H9 (cell line): ENCODE data around the gene PALD1. TPM values are rescaled to one million over a fixed set of nuclear protein-coding genes. Genes with fewer than 3 reads are reported as not detected.

ENCODE experiments used
- DNase-seq: peaks from one replicate; pipeline ENCODE4 v3.0.0-alpha.2; 2017
- H2AFZ ChIP-seq: one replicate; pipeline ENCODE4 v1.6.1; 2013; ENCODE audit warnings: mild to moderate bottlenecking, low read length, control low read depth, moderate library complexity
- H2AK5ac ChIP-seq: 2 replicates; pipeline ENCODE4 v1.6.1; 2013; ENCODE audit warnings: low read length, control low read depth, mixed read lengths; ENCODE audit not compliant: insufficient read length
- H2BK120ac ChIP-seq: one replicate; pipeline ENCODE4 v1.6.1; 2013; ENCODE audit warnings: low read depth, mild to moderate bottlenecking, low read length, control low read depth, inconsistent platforms; ENCODE audit not compliant: poor library complexity, severe bottlenecking
- H2BK12ac ChIP-seq: 2 replicates; pipeline ENCODE4 v1.6.1; 2013; ENCODE audit warnings: low read length, control low read depth, mixed read lengths, low read depth; ENCODE audit not compliant: insufficient read length
- H2BK15ac ChIP-seq: 2 replicates; pipeline ENCODE4 v1.6.1; 2013; ENCODE audit warnings: low read depth, low read length, control low read depth
- H2BK20ac ChIP-seq: one replicate; pipeline ENCODE4 v1.6.1; 2013; ENCODE audit warnings: low read depth, mild to moderate bottlenecking, low read length, control low read depth, inconsistent platforms; ENCODE audit not compliant: poor library complexity, severe bottlenecking
- H2BK5ac ChIP-seq: 2 replicates; pipeline ENCODE4 v1.6.1; 2013; ENCODE audit warnings: low read length, control low read depth, mixed read lengths; ENCODE audit not compliant: insufficient read length
- H3K14ac ChIP-seq: 2 replicates; pipeline ENCODE4 v1.6.1; 2013; ENCODE audit warnings: low read length, control low read depth; ENCODE audit not compliant: insufficient read depth
- H3K18ac ChIP-seq: 2 replicates; pipeline ENCODE4 v1.6.1; 2013; ENCODE audit warnings: low read depth, mild to moderate bottlenecking, mixed read lengths, low read length, control low read depth; ENCODE audit not compliant: insufficient read length
- H3K23ac ChIP-seq: 2 replicates; pipeline ENCODE4 v1.6.1; 2013; ENCODE audit warnings: low read length, control low read depth, mixed read lengths, low read depth; ENCODE audit not compliant: insufficient read length
- H3K23me2 ChIP-seq: 2 replicates; pipeline ENCODE4 v1.6.1; 2013; ENCODE audit warnings: low read depth, mild to moderate bottlenecking, mixed read lengths, low read length, control low read depth; ENCODE audit not compliant: insufficient read length, poor library complexity, severe bottlenecking
- H3K27ac ChIP-seq: 2 replicates; pipeline ENCODE4 v1.5.1; 2013; ENCODE audit warnings: low read length, control low read depth, mixed read lengths, low read depth; ENCODE audit not compliant: insufficient read length
- H3K27me3 ChIP-seq: 2 replicates; pipeline ENCODE4 v1.6.1; 2013; ENCODE audit warnings: low read length, control low read depth, inconsistent platforms; ENCODE audit not compliant: insufficient read depth
- H3K4ac ChIP-seq: 2 replicates; pipeline ENCODE4 v1.6.1; 2013; ENCODE audit warnings: low read depth, mild to moderate bottlenecking, control low read depth, inconsistent platforms, low read length, moderate library complexity
- H3K4me1 ChIP-seq: 2 replicates; pipeline ENCODE4 v1.6.1; 2013; ENCODE audit warnings: low read length, control low read depth, inconsistent platforms; ENCODE audit not compliant: insufficient read depth
- H3K4me2 ChIP-seq: 2 replicates; pipeline ENCODE4 v1.6.1; 2013; ENCODE audit warnings: low read length, control low read depth, mixed read lengths; ENCODE audit not compliant: insufficient read length, insufficient read depth
- H3K56ac ChIP-seq: 2 replicates; pipeline ENCODE4 v1.6.1; 2013; ENCODE audit warnings: low read depth, mild to moderate bottlenecking, mixed read lengths, low read length, control low read depth; ENCODE audit not compliant: insufficient read length
- H3K79me1 ChIP-seq: 2 replicates; pipeline ENCODE4 v1.6.1; 2013; ENCODE audit warnings: low read depth, mild to moderate bottlenecking, moderate library complexity, low read length, control low read depth, inconsistent platforms; ENCODE audit not compliant: insufficient read depth, poor library complexity, severe bottlenecking
- H3K79me2 ChIP-seq: 2 replicates; pipeline ENCODE4 v1.6.1; 2013; ENCODE audit warnings: low read length, control low read depth, inconsistent platforms; ENCODE audit not compliant: insufficient read depth
- H3K9ac ChIP-seq: 2 replicates; pipeline ENCODE4 v1.6.1; 2013; ENCODE audit warnings: low read length, control low read depth, mixed read lengths; ENCODE audit not compliant: insufficient read length; ENCODE audit errors: extremely low read depth
- H3K9me3 ChIP-seq: one replicate; pipeline ENCODE4 v1.6.1; 2013; ENCODE audit warnings: low read depth, low read length, inconsistent platforms; ENCODE audit not compliant: control insufficient read depth
- H3T11ph ChIP-seq: one replicate; pipeline ENCODE4 v1.6.1; 2013; ENCODE audit warnings: mild to moderate bottlenecking, low read length, control low read depth, inconsistent platforms
- H4K20me1 ChIP-seq: one replicate; pipeline ENCODE4 v1.6.1; 2013; ENCODE audit not compliant: control insufficient read depth, insufficient read length, insufficient read depth
- H4K5ac ChIP-seq: 2 replicates; pipeline ENCODE4 v1.6.1; 2013; ENCODE audit warnings: low read depth, mild to moderate bottlenecking, mixed read lengths, low read length, control low read depth; ENCODE audit not compliant: insufficient read length
- H4K8ac ChIP-seq: replicated peaks from 2 replicates; pipeline ENCODE4 v1.6.1; 2013; ENCODE audit warnings: low read length, control low read depth, mixed read lengths, low read depth; ENCODE audit not compliant: insufficient read length
- H4K91ac ChIP-seq: 2 replicates; pipeline ENCODE4 v1.6.1; 2013; ENCODE audit warnings: low read depth, mild to moderate bottlenecking, moderate library complexity, mixed read lengths, low read length, control low read depth; ENCODE audit not compliant: insufficient read length
- H3K27ac Mint-ChIP-seq, 3 experiments: 2 replicates in 2 of 3; 3 replicates in 1 of 3; pipeline ENCODE4 v1.8.0; 2020 to 2021; ENCODE audit warnings: mixed read lengths in 3 of 3, mild to moderate bottlenecking in 1 of 3, moderate library complexity in 1 of 3
- H3K27me3 Mint-ChIP-seq: 2 replicates; pipeline ENCODE4 v1.8.0; 2021; ENCODE audit warnings: low read depth, mild to moderate bottlenecking, moderate library complexity, mixed read lengths
- H3K36me3 Mint-ChIP-seq, 3 experiments: 2 replicates in 2 of 3; 3 replicates in 1 of 3; pipeline ENCODE4 v1.8.0; 2020 to 2021; ENCODE audit warnings: low read depth in 3 of 3, mixed read lengths in 3 of 3; ENCODE audit not compliant: insufficient read depth in 1 of 3
- H3K4me1 Mint-ChIP-seq, 2 experiments: 2 replicates each; pipeline ENCODE4 v1.8.0; 2020; ENCODE audit warnings: mixed read lengths in 2 of 2
- H3K4me3 Mint-ChIP-seq, 2 experiments: 2 replicates in 1 of 2; 3 replicates in 1 of 2; pipeline ENCODE4 v1.8.0; 2020 to 2021; ENCODE audit warnings: mild to moderate bottlenecking in 2 of 2, mixed read lengths in 2 of 2, moderate library complexity in 1 of 2
- H3K9me3 Mint-ChIP-seq, 2 experiments: 2 replicates in 1 of 2; 3 replicates in 1 of 2; pipeline ENCODE4 v1.8.0; 2020; ENCODE audit warnings: mild to moderate bottlenecking in 2 of 2, mixed read lengths in 2 of 2, moderate library complexity in 1 of 2
- WGBS: extraction: QIAGEN DNeasy Blood & Tissue Kit; methylation state at CpG from one replicate; pipeline ENCODE4 v1.1.7; 2013; ENCODE audit warnings: missing lambda C conversion rate, low lambda C conversion rate, mixed read lengths; ENCODE audit not compliant: insufficient read length; ENCODE audit errors: extremely low coverage; 5-methylcytosine and 5-hydroxymethylcytosine counted together
- total RNA-seq: library from RNA; stranded (reverse); gene quantifications from 2 replicates; pipeline ENCODE4 v1.2.1, GENCODE V29; 2021
- TF ChIP-seq, protein P1 (sequence below): fragments of 200-600 bp; sonication (generic); conservative IDR thresholded peaks from 3 replicates; pipeline ENCODE4 v1.8.0; 2021; ENCODE audit warnings: antibody characterized with exemption, mild to moderate bottlenecking

Gene PALD1
- total RNA-seq, 1 experiment from 2014 or later: 21.1 TPM

DNA sequence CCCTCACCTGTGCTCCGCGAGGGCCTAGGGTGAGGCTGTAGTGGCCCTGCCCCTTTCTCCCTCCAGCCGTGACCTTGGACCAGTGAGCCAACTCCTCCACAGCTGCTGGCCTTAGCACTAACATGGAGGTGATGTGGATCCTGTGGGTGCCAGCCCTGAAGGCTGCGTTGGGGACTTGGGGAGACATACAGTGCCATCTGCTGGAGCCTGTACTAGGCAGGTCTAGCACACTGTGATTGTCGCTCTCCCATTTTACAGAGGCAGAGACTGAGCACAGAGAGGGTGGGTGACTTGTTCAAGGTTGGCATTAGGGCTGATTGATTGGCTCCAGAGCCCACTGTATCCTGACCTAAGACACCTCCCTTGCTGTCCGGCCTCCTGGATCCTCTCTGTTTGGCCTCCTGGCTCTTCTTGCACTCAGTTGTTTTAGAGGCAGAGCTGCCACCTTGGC is 86.4 kb downstream of the PALD1 start:
- peaks cover 0 to 6% (median 0%) of the 10 kb centered on the region in 3 experiments; a peak in 3 of 7 replicates for H3K36me3 Mint-ChIP-seq
- H3K9me3 Mint-ChIP-seq: no peaks in the 10 kb centered on the region
- H2BK20ac ChIP-seq: no peak overlapping the region
- no peaks in the 10 kb centered on the region for H3K23me2 ChIP-seq
- H2BK15ac ChIP-seq: no peak overlapping the region
- no peaks in the 10 kb centered on the region for H3K9me3 ChIP-seq
- H2AK5ac ChIP-seq: no peak overlapping the region
- no peak overlapping the region for H3K9ac ChIP-seq
- no peaks in the 10 kb centered on the region for H3K4me1 ChIP-seq
- H2BK12ac ChIP-seq: no peak overlapping the region
- no peaks in the 10 kb centered on the region for H3K79me2 ChIP-seq
- no peak overlapping the region for H4K5ac ChIP-seq
- no peaks in the 10 kb centered on the region for H3K79me1 ChIP-seq
- WGBS: no CpG with 5 or more reads among the region's 6 CpGs
- no peak overlapping the region for H3K56ac ChIP-seq
- no peaks in the 10 kb centered on the region for H3K27me3 Mint-ChIP-seq
- H2AFZ ChIP-seq: no peak overlapping the region
- H3K18ac ChIP-seq: no peak overlapping the region
- H3K27me3 ChIP-seq: no peaks in the 10 kb centered on the region
- TF ChIP-seq, protein P1, sequence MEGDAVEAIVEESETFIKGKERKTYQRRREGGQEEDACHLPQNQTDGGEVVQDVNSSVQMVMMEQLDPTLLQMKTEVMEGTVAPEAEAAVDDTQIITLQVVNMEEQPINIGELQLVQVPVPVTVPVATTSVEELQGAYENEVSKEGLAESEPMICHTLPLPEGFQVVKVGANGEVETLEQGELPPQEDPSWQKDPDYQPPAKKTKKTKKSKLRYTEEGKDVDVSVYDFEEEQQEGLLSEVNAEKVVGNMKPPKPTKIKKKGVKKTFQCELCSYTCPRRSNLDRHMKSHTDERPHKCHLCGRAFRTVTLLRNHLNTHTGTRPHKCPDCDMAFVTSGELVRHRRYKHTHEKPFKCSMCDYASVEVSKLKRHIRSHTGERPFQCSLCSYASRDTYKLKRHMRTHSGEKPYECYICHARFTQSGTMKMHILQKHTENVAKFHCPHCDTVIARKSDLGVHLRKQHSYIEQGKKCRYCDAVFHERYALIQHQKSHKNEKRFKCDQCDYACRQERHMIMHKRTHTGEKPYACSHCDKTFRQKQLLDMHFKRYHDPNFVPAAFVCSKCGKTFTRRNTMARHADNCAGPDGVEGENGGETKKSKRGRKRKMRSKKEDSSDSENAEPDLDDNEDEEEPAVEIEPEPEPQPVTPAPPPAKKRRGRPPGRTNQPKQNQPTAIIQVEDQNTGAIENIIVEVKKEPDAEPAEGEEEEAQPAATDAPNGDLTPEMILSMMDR: no peak
- H3K23ac ChIP-seq: no peak overlapping the region
- no peak overlapping the region for H4K91ac ChIP-seq
- no peak overlapping the region for H3K27ac ChIP-seq
- H3K4ac ChIP-seq: no peak overlapping the region
- no peak overlapping the region for H4K8ac ChIP-seq
- no peaks in the 10 kb centered on the region for H4K20me1 ChIP-seq
- H3K4me1 Mint-ChIP-seq: peaks cover 1 to 9% of the 10 kb centered on the region in 2 experiments; a peak in 3 of 4 replicates
- H3T11ph ChIP-seq: no peak overlapping the region
- no peak overlapping the region for H3K14ac ChIP-seq
- H3K27ac Mint-ChIP-seq: no peak overlapping the region
- no peak overlapping the region for H2BK120ac ChIP-seq
- H2BK5ac ChIP-seq: no peak overlapping the region
- DNase-seq: no peak
- no peak overlapping the region for H3K4me2 ChIP-seq
- no peak overlapping the region for H3K4me3 Mint-ChIP-seq
